ENCODE measurements around the gene ALS2. TPM values are rescaled to one million over a fixed set of nuclear protein-coding genes. Genes with fewer than 3 reads are reported as not detected.

ALS2 gene
- total and polyA plus RNA-seq, 9 donors: 6.1 to 18.5 (median 15.0) TPM

GRCh38 chr2:201794294-201794693, 13.6 kb upstream of the ALS2 start:
- TF ChIP-seq EP300 (IDR thresholded peaks at IDR 0.05) (no peak), POLR2A (IDR thresholded peaks at IDR 0.05) (no peak)
- TF ChIP-seq, protein P1, sequence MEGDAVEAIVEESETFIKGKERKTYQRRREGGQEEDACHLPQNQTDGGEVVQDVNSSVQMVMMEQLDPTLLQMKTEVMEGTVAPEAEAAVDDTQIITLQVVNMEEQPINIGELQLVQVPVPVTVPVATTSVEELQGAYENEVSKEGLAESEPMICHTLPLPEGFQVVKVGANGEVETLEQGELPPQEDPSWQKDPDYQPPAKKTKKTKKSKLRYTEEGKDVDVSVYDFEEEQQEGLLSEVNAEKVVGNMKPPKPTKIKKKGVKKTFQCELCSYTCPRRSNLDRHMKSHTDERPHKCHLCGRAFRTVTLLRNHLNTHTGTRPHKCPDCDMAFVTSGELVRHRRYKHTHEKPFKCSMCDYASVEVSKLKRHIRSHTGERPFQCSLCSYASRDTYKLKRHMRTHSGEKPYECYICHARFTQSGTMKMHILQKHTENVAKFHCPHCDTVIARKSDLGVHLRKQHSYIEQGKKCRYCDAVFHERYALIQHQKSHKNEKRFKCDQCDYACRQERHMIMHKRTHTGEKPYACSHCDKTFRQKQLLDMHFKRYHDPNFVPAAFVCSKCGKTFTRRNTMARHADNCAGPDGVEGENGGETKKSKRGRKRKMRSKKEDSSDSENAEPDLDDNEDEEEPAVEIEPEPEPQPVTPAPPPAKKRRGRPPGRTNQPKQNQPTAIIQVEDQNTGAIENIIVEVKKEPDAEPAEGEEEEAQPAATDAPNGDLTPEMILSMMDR (IDR thresholded peaks at IDR 0.05): no peak
- DNase-seq: no peak
- Histone ChIP-seq H3K4me1 (ENCODE audit: insufficient read depth) (no peaks in the 10 kb centered on the region), H3K9me3 (no peaks in the 10 kb centered on the region), H3K4me3 (no peak overlapping the region), H3K27me3 (no peaks in the 10 kb centered on the region), H3K27ac (no peak overlapping the region), H3K36me3 (no peaks in the 10 kb centered on the region)
- intact Hi-C loops (cut with DNase I): no loop called here
- WGBS, 3 donors: 84 to 90% (median 86%) methylated on average over 6 of the region's 6 CpGs

- TF ChIP-seq EP300 (IDR thresholded peaks at IDR 0.05) (no peak), POLR2A (IDR thresholded peaks at IDR 0.05) (no peak)
- TF ChIP-seq, protein P1 (IDR thresholded peaks at IDR 0.05): no peak
- Histone ChIP-seq H3K27ac (no peak overlapping the region), H3K4me1 (ENCODE audit: insufficient read depth) (no peaks in the 10 kb centered on the region), H3K9me3 (no peaks in the 10 kb centered on the region), H3K36me3 (no peaks in the 10 kb centered on the region), H3K4me3 (no peak overlapping the region), H3K27me3 (no peaks in the 10 kb centered on the region)
- intact Hi-C loops (cut with DNase I): no loop called here
- 70 to 90% (median 74%) methylated on average over 1 of the region's 1 CpG for WGBS, 3 donors
- DNase-seq: no peak
Observed at GRCh38 chr2:201793631-201794030, 12.9 kb upstream of the ALS2 start.

DNA sequence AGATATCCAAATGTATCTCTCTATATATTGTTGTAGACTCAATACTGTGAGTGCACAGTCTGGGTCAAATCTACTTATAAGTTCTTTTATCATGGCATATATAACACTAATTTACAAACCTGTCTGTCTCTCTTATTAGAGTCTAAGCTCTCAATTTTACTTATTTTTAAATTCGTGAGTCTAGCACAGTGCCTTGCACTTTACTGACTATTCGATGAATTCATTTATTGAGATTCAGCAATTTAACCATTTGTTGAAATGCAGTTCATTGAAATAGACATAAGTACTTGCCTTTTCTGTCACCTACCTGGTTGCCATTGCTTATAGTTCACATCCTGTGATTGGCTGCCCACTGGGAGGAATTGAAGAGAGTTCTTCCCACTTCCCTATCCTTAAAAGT, 10.3 kb upstream of the ALS2 start:
- no peak overlapping the region for H3K4me3 ChIP-seq
- H3K27me3 ChIP-seq: no peaks in the 10 kb centered on the region
- 77 to 80% (median 79%) methylated on average over 2 of the region's 2 CpGs for whole genome bisulfite sequencing, 3 donors
- no peak for TF ChIP-seq POLR2A (IDR thresholded peaks at IDR 0.05)
- no peak for TF ChIP-seq EP300 (IDR thresholded peaks at IDR 0.05)
- TF ChIP-seq, protein P1 (IDR thresholded peaks at IDR 0.05): no peak
- H3K4me1 ChIP-seq (ENCODE audit: insufficient read depth): no peaks in the 10 kb centered on the region
- DNase-seq: no peak
- H3K36me3 ChIP-seq: no peaks in the 10 kb centered on the region
- no peak overlapping the region for H3K27ac ChIP-seq
- intact Hi-C loops (cut with DNase I): no loop called here
- H3K9me3 ChIP-seq: no peaks in the 10 kb centered on the region

GRCh38 chr2:201790291-201790690, 9.6 kb upstream of the ALS2 start:
- Histone ChIP-seq H3K4me1 (ENCODE audit: insufficient read depth) (no peaks in the 10 kb centered on the region), H3K9me3 (no peaks in the 10 kb centered on the region), H3K4me3 (no peak overlapping the region), H3K27me3 (no peaks in the 10 kb centered on the region), H3K36me3 (no peaks in the 10 kb centered on the region), H3K27ac (no peak overlapping the region)
- DNase-seq: no peak
- intact Hi-C loops (cut with DNase I): no loop called here
- TF ChIP-seq POLR2A (IDR thresholded peaks at IDR 0.05): no peak
- TF ChIP-seq EP300 (IDR thresholded peaks at IDR 0.05): no peak
- 73 to 81% (median 79%) methylated on average over 3 of the region's 3 CpGs for WGBS, 3 donors

DNA sequence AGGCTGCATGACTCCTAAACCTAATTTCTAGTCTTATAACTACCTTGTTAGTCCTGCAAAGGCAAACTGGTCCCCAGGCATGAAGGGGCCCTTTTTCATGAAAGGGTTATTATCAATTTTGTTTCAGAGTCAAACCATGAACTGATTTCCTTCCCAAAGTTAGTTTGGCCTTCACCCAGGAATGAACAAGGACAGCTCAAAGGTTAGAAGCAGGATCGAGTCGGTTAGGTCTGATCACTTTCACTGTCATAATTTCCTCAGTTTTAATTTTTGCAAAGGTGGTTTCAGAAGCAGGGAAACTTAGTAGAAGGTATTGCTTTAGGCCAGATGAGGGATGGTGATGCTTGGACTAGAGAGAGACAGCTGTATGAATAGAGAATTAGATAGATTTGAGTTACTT, 8.7 kb upstream of the ALS2 start:
- Histone ChIP-seq H3K36me3 (no peaks in the 10 kb centered on the region), H3K9me3 (no peaks in the 10 kb centered on the region), H3K27ac (no peak overlapping the region), H3K4me3 (no peak overlapping the region), H3K4me1 (ENCODE audit: insufficient read depth) (no peaks in the 10 kb centered on the region), H3K27me3 (no peaks in the 10 kb centered on the region)
- TF ChIP-seq EP300 (IDR thresholded peaks at IDR 0.05) (no peak), POLR2A (IDR thresholded peaks at IDR 0.05) (no peak)
- TF ChIP-seq, protein P1 (IDR thresholded peaks at IDR 0.05): no peak
- intact Hi-C loops (cut with DNase I): no loop called here
- 37 to 66% (median 45%) methylated on average over 2 of the region's 2 CpGs for WGBS, 3 donors
- no peak for DNase-seq

Measured in ovary (tissue), 9 donors.